Gastrocnemius medialis (tissue), 4 donors: Measurements from ENCODE around the gene FYN. TPM values are rescaled to one million over a fixed set of nuclear protein-coding genes. Genes with fewer than 3 reads are reported as not detected.
A peak's percentile ranks its signal among the peaks of the same experiment; 100 is the strongest.

Source experiments
- ATAC-seq, 2 donors: fragments of 150-250 bp; one replicate each; pipeline ENCODE4 v1.9.1; 2016
- DNase-seq, 2 donors: peaks; one replicate each; pipeline ENCODE4 v3.0.0-alpha.2; 2019
- H3K27ac ChIP-seq, 4 donors: fragments of 200-600 bp; sonication (generic); 1 replicate in 1 of 4; 2 replicates in 3 of 4; pipeline ENCODE4 v1.5.1; 2016 to 2018; ENCODE audit warnings: mild to moderate bottlenecking in 2 of 4, moderate library complexity in 1 of 4
- H3K27me3 ChIP-seq, 3 donors: fragments of 200-600 bp; sonication (generic) in 2 of 3; 1 replicate in 1 of 3; 2 replicates in 2 of 3; pipeline versions ENCODE4 v1.5.1 to v1.6.0; 2016 to 2019; ENCODE audit warnings: mild to moderate bottlenecking in 1 of 3, moderate library complexity in 1 of 3
- H3K36me3 ChIP-seq, 2 donors: fragments of 200-600 bp; sonication (generic) in 1 of 2; one replicate each; pipeline ENCODE4 v1.5.1; 2017 to 2018
- H3K4me1 ChIP-seq, 2 donors: fragments of 200-600 bp; sonication (generic) in 1 of 2; one replicate each; pipeline ENCODE4 v1.5.1; 2016 to 2017; ENCODE audit warnings: mild to moderate bottlenecking in 2 of 2
- H3K4me3 ChIP-seq, 4 donors: fragments of 200-600 bp; sonication (generic) in 3 of 4; 1 replicate in 1 of 4; 2 replicates in 3 of 4; pipeline ENCODE4 v1.5.1; 2016 to 2019; ENCODE audit warnings: mild to moderate bottlenecking in 2 of 4
- H3K9me3 ChIP-seq, 3 donors: fragments of 200-600 bp; sonication (generic) in 2 of 3; 1 replicate in 1 of 3; 2 replicates in 2 of 3; pipeline ENCODE4 v1.5.1; 2016 to 2019
- POLR2A ChIP-seq, 2 donors: fragments of 450-650 bp; IDR thresholded peaks; one replicate each; pipeline ENCODE4 v1.6.1; 2017; ENCODE audit warnings: antibody characterized with exemption in 2 of 2, mild to moderate bottlenecking in 2 of 2, moderate library complexity in 2 of 2
- in situ Hi-C, 4 donors: fragments of 200-750 bp; cut with MboI; loops; one replicate each; pipeline versions ENCODE4 v1.15.0 to v1.8.0; 2017; ENCODE audit warnings: low sequenced_read_pairs in 4 of 4
- intact Hi-C: fragments of 100-400 bp; cut with DNase I; formaldehyde crosslinking; loops from one replicate; pipeline ENCODE4 v1.15.1; 2023; ENCODE audit warnings: low total_unique reads
- total RNA-seq, 4 donors: library from RNA; depleted of rRNA; stranded (reverse); fragments of >200 nt; gene quantifications; one replicate each; pipeline versions ENCODE4 v1.1.0 to v1.2.3, GENCODE V29; 2016
- TF ChIP-seq, protein P1 (sequence below), 5 experiments: fragments of 450-650 bp in 3 of 5; fragments of 200-600 bp in 2 of 5; sonication (generic) in 2 of 5; IDR thresholded peaks in 4 of 5; conservative IDR thresholded peaks in 1 of 5; 1 replicate in 4 of 5; 2 replicates in 1 of 5; pipeline ENCODE4 v1.5.1; 2016 to 2019; ENCODE audit warnings: antibody characterized with exemption in 5 of 5, mild to moderate bottlenecking in 3 of 5, moderate library complexity in 3 of 5

The FYN gene
- total RNA-seq, 4 donors from 2014 or later = 9.2 to 36.8 (median 17.0) TPM

DNA sequence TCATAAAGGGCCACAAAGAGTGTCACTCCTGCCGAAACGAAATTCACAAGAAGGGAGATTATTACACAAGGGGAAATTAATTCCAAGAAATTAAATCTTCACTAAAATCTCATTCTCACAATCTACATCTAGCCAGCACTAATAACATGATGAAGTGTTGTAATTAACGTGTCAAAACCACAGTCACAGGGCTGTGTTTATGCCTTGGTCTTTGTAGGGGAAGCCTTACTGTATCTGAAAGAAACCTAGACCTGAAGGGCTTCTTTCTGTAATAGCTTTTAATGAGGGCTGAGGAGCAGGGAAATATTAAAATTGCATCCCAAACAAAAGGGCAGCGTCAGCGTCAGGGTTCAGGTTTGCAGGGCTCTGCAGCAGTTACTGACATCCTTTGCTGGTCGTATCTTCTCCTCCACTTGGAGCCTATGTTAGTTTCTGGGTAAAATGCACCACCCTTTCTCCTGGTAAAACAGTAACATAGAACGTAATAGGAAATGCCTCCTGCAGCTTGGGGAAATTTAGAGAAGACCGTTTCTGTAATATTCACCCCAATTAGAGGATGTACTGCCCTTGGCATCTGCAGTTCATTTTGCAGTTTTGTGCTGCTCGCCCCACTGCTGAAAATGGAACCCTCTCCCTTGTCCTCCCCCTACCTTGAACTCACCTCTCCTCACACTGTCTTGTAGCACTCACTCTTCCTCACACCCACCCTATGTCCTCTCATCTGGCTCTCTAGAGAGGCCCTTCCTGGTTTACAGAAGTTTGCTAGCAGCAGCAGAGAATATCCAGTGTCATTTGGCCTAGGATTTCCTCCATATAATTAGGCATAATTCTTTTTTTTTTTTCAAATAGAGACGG lies 158.6 kb downstream of the FYN start:
- Histone ChIP-seq H3K27ac (no peak overlapping the region), H3K9me3 (no peaks in the 10 kb centered on the region), H3K4me3 (no peak overlapping the region), H3K36me3 (no peaks in the 10 kb centered on the region), H3K27me3 (no peaks in the 10 kb centered on the region), H3K4me1 (peaks cover 28 to 31% of the 10 kb centered on the region in 2 donors)
- in situ Hi-C loops (loop anchor here in 1 of 4 donors (5.0 kb wide), 1 partner anchor 283 kb away; no protein-coding TSS in a partner anchor), intact Hi-C loops (no loop called here)
- DNase-seq (no peak), ATAC-seq (no peak)
- TF ChIP-seq, protein P1, sequence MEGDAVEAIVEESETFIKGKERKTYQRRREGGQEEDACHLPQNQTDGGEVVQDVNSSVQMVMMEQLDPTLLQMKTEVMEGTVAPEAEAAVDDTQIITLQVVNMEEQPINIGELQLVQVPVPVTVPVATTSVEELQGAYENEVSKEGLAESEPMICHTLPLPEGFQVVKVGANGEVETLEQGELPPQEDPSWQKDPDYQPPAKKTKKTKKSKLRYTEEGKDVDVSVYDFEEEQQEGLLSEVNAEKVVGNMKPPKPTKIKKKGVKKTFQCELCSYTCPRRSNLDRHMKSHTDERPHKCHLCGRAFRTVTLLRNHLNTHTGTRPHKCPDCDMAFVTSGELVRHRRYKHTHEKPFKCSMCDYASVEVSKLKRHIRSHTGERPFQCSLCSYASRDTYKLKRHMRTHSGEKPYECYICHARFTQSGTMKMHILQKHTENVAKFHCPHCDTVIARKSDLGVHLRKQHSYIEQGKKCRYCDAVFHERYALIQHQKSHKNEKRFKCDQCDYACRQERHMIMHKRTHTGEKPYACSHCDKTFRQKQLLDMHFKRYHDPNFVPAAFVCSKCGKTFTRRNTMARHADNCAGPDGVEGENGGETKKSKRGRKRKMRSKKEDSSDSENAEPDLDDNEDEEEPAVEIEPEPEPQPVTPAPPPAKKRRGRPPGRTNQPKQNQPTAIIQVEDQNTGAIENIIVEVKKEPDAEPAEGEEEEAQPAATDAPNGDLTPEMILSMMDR (IDR thresholded peaks at IDR 0.05 in 4 of 5, conservative IDR thresholded peaks at IDR 0.05 in 1 of 5) = no peak
- no peak for TF ChIP-seq POLR2A (IDR thresholded peaks at IDR 0.05)

DNA sequence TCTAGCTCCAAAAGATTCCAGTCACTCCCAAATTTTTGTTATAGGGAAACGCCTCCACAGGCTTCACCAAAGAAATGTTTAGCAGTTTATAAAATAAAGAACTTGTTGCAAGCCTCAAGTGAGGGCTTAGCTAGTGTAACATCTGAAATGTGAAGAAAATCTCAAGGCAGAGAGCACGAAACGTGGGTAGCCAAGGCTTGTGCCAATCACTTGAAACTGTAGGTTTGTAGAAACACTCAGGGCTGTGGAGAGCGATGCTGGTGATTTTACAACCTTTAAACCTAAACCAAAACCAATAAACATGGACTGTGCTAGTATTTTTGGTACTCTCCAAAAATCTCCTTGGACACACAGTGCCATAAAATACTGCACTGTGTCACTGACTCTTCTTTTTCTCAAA lies 159.4 kb downstream of the FYN start:
- ATAC-seq (no peak), DNase-seq (no peak)
- H3K9me3 ChIP-seq = no peaks in the 10 kb centered on the region
- in situ Hi-C loops = loop anchor here in 1 of 4 donors (5.0 kb wide), 1 partner anchor 283 kb away; no protein-coding TSS in a partner anchor
- H3K36me3 ChIP-seq = no peaks in the 10 kb centered on the region
- peaks cover 28 to 31% of the 10 kb centered on the region in 2 donors for H3K4me1 ChIP-seq
- no peak overlapping the region for H3K27ac ChIP-seq
- TF ChIP-seq, protein P1 (IDR thresholded peaks at IDR 0.05 in 4 of 5, conservative IDR thresholded peaks at IDR 0.05 in 1 of 5) = no peak
- TF ChIP-seq POLR2A (IDR thresholded peaks at IDR 0.05) = no peak
- intact Hi-C loops = no loop called here
- no peaks in the 10 kb centered on the region for H3K27me3 ChIP-seq
- no peak overlapping the region for H3K4me3 ChIP-seq

DNA sequence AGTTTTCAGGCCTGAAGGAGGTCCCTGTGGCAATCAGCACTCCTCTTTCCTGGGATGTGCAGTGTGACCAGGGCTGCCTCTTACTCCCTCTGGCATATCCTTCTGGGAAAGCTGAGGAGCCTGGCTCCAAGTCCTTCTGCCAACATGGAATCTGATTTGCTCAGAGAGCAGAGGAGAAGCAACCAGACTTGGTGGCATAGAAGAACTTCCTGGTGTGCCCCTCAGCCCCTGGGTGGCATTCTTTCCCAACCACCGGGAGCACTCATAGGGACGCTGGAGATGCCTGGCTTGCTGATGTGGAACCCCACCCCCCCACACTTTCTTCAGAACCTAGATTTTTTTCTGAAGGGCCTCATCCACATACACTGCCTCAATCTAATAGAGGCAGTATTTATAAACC lies 160.0 kb downstream of the FYN start:
- Histone ChIP-seq H3K4me1 (peaks cover 28 to 31% of the 10 kb centered on the region in 2 donors), H3K4me3 (no peak overlapping the region), H3K27ac (peak overlapping the region in 2 of 4 donors; percentile 60 to 70), H3K36me3 (no peaks in the 10 kb centered on the region), H3K9me3 (no peaks in the 10 kb centered on the region), H3K27me3 (no peaks in the 10 kb centered on the region)
- DNase-seq (no peak), ATAC-seq (no peak)
- in situ Hi-C loops = loop anchor here in 1 of 4 donors (5.0 kb wide), 1 partner anchor 284 kb away; no protein-coding TSS in a partner anchor
- TF ChIP-seq, protein P1 (IDR thresholded peaks at IDR 0.05 in 4 of 5, conservative IDR thresholded peaks at IDR 0.05 in 1 of 5) = no peak
- intact Hi-C loops = no loop called here

DNA sequence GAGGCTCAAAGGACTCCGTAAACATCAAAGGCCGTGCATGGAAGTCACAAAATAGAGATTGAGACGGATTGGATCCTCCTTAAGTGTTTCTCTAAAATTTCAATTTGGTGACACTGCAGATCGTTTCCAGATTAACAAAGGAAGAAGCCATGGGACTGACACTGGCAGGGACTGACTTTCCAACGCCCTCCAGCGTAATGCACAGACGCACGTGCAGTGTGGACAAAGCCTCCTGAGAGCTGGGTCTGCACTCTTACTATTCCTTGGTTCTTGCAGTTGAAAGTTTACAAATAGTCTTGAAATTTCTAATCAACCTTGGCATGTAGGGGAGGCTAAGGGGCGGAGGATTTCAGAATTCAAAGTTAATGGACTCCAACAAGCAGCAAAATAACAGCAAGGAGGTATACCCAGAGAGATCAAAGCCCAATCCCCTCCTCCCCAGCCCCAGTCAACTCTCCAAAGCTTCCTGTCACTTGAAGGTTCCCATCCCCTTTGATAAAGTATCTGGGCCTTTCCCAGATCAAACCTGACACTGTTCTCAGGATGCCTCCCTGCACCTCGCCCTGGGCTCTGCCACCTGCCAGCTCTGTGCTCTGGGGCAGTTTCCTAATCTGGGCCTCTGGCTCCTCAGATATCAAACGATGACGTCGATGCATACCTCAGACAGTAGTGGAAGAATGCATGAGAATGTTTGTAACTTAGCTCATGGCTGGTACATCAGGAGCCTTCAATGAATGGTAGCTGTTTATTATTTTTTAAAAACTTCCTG lies 161.1 kb downstream of the FYN start:
- H3K9me3 ChIP-seq = no peaks in the 10 kb centered on the region
- peaks cover 28 to 31% of the 10 kb centered on the region in 2 donors for H3K4me1 ChIP-seq
- TF ChIP-seq, protein P1 (IDR thresholded peaks at IDR 0.05 in 4 of 5, conservative IDR thresholded peaks at IDR 0.05 in 1 of 5) = no peak
- no peak for TF ChIP-seq POLR2A (IDR thresholded peaks at IDR 0.05)
- ATAC-seq (peak; percentile 35 to 83), DNase-seq (peak; percentile 33 to 65)
- H3K36me3 ChIP-seq = no peaks in the 10 kb centered on the region
- peak overlapping the region; percentile 57 to 70 (median 64) for H3K27ac ChIP-seq
- H3K4me3 ChIP-seq = no peak overlapping the region
- in situ Hi-C loops (loop anchor here in 1 of 4 donors (5.0 kb wide), 1 partner anchor 285 kb away; no protein-coding TSS in a partner anchor), intact Hi-C loops (no loop called here)
- H3K27me3 ChIP-seq = no peaks in the 10 kb centered on the region
